ENCODE results near the gene FPR1. TPM values are rescaled to one million over a fixed set of nuclear protein-coding genes. Genes with fewer than 3 reads are reported as not detected.
A peak's percentile ranks its signal among the peaks of the same experiment; 100 is the strongest.

Gene FPR1
- total and polyA plus RNA-seq, 4 donors: 0.77 to 37.1 (median 16.3) TPM

DNA sequence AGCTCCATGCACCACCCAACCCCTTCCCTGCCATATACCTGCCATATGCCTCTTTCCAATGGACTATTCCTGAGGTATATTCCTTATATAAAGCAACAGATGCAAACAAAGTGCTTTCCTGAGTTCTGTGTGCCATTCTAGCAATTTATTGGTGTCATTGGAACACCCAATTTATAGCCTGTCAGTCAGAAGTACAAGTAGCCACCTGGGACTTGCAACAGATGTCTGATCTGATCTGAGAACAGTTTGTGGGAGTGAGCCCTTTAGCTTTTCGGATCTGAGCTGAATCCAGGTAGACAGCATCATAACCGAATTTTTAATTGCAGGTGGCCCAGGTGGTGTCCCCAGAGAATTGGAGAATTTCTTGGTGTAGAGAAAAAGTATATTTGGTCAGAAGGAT lies 42.3 kb upstream of the FPR1 start:
- H3K27ac ChIP-seq (ENCODE audit: low read depth in 1 of 2, low read length in 2 of 2): no peak overlapping the region
- DNase-seq: no peak
- H3K4me1 ChIP-seq (ENCODE audit: control insufficient read depth in 1 of 2, insufficient read depth in 2 of 2, low read length in 2 of 2): no peaks in the 10 kb centered on the region
- H3K4me3 ChIP-seq (ENCODE audit: low read length in 2 of 2): no peak overlapping the region
- intact Hi-C loops (cut with DNase I): no loop called here
- WGBS, 2 donors: 77 to 85% methylated on average over 2 of the region's 2 CpGs
- peaks cover 2% of the 10 kb centered on the region for H3K9me3 ChIP-seq (ENCODE audit: control insufficient read depth, low read length)
- no peak for ATAC-seq (ENCODE audit: low FRiP score)
- peaks cover 0 to 1% of the 10 kb centered on the region in 2 donors for H3K27me3 ChIP-seq (ENCODE audit: control insufficient read depth in 1 of 2, insufficient read depth in 2 of 2, low read length in 1 of 2)
- no peaks in the 10 kb centered on the region for H3K36me3 ChIP-seq (ENCODE audit: control insufficient read depth in 1 of 2, insufficient read depth in 2 of 2, low read length in 1 of 2)

DNA sequence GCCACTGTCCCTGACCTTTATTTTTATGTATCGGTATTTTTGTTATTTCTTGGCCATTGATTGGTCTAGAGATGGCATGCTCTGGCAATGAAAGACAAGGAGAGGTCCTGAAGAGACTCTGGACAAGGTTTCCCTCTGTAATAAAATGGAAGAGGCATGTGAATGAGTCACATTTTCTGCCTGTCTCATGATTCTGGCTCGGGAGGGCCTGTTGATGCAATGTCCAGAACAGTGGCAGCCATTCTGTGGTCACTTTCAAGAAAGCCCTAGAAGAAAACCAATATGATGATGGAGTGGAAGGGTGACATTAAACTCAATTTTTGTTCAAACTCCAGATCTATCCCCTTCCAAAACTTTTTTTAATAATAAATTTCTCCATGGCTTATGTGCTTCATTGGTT lies 41.3 kb upstream of the FPR1 start:
- Histone ChIP-seq H3K27ac (ENCODE audit: low read depth in 1 of 2, low read length in 2 of 2) (no peak overlapping the region), H3K4me1 (ENCODE audit: control insufficient read depth in 1 of 2, insufficient read depth in 2 of 2, low read length in 2 of 2) (no peaks in the 10 kb centered on the region), H3K27me3 (ENCODE audit: control insufficient read depth in 1 of 2, insufficient read depth in 2 of 2, low read length in 1 of 2) (peaks cover 0 to 1% of the 10 kb centered on the region in 2 donors), H3K9me3 (ENCODE audit: control insufficient read depth, low read length) (peaks cover 2% of the 10 kb centered on the region), H3K36me3 (ENCODE audit: control insufficient read depth in 1 of 2, insufficient read depth in 2 of 2, low read length in 1 of 2) (no peaks in the 10 kb centered on the region), H3K4me3 (ENCODE audit: low read length in 2 of 2) (no peak overlapping the region)
- intact Hi-C loops (cut with DNase I): no loop called here
- ATAC-seq (ENCODE audit: low FRiP score): no peak
- no peak for DNase-seq
- WGBS, 2 donors: 67 to 81% methylated on average over 2 of the region's 2 CpGs

DNA sequence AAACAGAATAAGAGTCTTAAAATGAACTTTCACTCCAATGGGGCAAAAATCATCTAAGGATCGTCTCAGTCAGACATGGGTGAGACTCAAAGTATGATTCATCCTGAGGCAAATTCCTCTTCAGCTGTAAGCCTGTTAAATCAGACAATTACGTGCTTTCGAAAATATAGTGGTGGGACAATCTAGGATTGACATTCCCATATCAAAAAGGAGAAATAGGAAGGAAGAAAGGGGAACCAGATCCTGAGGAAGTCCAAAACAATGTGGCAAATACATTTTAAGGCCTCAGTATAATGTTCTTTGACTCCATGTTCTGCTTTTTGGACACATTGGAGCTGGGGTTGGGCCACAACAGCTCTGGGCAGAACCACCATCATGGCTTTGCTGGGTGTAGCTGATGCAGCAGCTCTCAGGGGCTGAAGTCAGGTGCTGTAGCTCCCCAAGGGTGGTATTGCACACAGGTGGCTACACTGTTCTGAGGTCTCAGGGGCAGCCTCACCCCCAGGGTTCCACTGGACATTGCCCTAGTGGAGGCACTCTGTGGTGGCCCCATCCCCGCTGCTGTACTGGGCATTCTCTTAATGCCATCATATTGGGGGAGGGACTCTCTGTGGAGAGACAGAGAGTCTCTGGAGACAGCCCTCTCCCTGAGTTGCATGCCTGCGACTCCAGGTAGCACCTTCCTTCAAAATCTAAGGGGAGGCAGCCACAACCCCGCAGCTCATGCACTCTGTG lies 37.5 kb upstream of the FPR1 start:
- H3K27ac ChIP-seq (ENCODE audit: low read depth in 1 of 2, low read length in 2 of 2): no peak overlapping the region
- WGBS, 2 donors: 83 to 85% methylated on average over 6 of the region's 6 CpGs
- no peak for ATAC-seq (ENCODE audit: low FRiP score)

DNA sequence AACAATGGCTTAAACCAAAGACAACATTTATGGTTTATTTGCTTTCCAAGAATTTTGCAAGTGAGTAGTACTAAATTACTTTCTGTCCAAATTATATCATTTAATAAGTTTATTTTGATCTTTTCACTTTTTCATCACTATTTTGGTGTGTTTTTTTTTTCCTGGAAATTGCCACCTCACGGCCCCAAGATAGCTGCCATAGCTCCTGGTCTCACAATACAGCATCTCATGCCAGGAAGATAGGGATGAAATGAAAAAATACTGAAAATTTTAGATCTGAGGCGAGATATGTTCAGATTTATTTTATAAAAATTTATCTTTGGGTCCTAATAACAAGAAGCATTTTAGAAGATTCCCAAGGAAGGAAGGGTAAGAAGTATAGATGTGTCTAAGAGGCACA lies 36.4 kb upstream of the FPR1 start:
- H3K27ac ChIP-seq (ENCODE audit: low read depth in 1 of 2, low read length in 2 of 2): no peak overlapping the region
- peaks cover 0 to 1% of the 10 kb centered on the region in 2 donors for H3K27me3 ChIP-seq (ENCODE audit: control insufficient read depth in 1 of 2, insufficient read depth in 2 of 2, low read length in 1 of 2)
- intact Hi-C loops (cut with DNase I): no loop called here
- no peaks in the 10 kb centered on the region for H3K36me3 ChIP-seq (ENCODE audit: control insufficient read depth in 1 of 2, insufficient read depth in 2 of 2, low read length in 1 of 2)
- no peaks in the 10 kb centered on the region for H3K4me1 ChIP-seq (ENCODE audit: control insufficient read depth in 1 of 2, insufficient read depth in 2 of 2, low read length in 2 of 2)
- H3K9me3 ChIP-seq (ENCODE audit: control insufficient read depth, low read length): peaks cover 2% of the 10 kb centered on the region
- DNase-seq (no peak), ATAC-seq (ENCODE audit: low FRiP score) (no peak)
- no peak overlapping the region for H3K4me3 ChIP-seq (ENCODE audit: low read length in 2 of 2)
- 70 to 84% methylated on average over 2 of the region's 2 CpGs for WGBS, 2 donors

More for the DNA sequence above, 37.5 kb upstream of the FPR1 start:
- H3K36me3 ChIP-seq (ENCODE audit: control insufficient read depth in 1 of 2, insufficient read depth in 2 of 2, low read length in 1 of 2): no peaks in the 10 kb centered on the region
- H3K27me3 ChIP-seq (ENCODE audit: control insufficient read depth in 1 of 2, insufficient read depth in 2 of 2, low read length in 1 of 2): peaks cover 0 to 1% of the 10 kb centered on the region in 2 donors
- intact Hi-C loops (cut with DNase I): no loop called here
- H3K9me3 ChIP-seq (ENCODE audit: control insufficient read depth, low read length): peaks cover 2% of the 10 kb centered on the region
- no peaks in the 10 kb centered on the region for H3K4me1 ChIP-seq (ENCODE audit: control insufficient read depth in 1 of 2, insufficient read depth in 2 of 2, low read length in 2 of 2)
- DNase-seq: no peak
- H3K4me3 ChIP-seq (ENCODE audit: low read length in 2 of 2): no peak overlapping the region

DNA sequence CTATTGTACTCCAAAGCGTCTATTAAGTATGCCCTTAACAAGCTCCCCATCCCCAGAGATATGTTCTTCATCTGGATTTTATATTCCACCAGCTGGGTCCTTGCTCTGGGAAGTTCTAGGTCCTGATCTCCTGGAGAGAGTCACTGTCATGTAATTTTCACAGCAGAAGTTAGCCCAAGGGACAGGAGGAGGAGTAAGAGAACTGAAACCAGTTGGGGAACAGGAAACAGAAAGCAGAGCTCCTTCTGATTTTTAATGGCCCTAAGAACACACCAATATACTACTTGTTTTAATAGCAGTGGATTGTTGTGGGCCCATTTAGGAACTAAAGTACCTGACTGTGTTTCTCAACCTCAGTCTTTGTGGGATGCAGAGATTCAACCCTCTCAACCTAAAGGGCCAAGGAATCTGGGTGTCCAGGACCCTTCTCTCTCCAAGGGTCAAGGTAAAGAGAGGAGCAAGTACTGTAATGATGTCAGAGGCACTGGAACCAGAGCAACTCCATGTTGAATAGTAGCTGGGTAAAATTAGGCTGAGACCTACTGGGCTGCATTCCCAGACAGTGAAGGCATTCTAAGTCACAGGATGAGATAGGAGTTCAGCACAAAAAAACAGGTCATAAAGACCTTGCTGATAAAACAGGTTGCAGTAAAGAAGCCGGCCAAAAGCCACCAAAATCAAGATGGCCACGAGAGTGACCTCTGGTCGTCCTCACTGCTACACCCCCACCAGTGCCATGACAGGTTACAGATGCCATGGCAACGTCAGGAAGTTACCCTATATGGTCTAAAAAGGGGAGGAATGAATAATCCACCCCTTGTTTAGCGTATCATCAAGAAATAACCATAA lies 35.2 kb upstream of the FPR1 start:
- Histone ChIP-seq H3K4me1 (ENCODE audit: control insufficient read depth in 1 of 2, insufficient read depth in 2 of 2, low read length in 2 of 2) (no peaks in the 10 kb centered on the region), H3K27me3 (ENCODE audit: control insufficient read depth in 1 of 2, insufficient read depth in 2 of 2, low read length in 1 of 2) (no peaks in the 10 kb centered on the region), H3K9me3 (ENCODE audit: control insufficient read depth, low read length) (no peaks in the 10 kb centered on the region), H3K27ac (ENCODE audit: low read depth in 1 of 2, low read length in 2 of 2) (no peak overlapping the region), H3K36me3 (ENCODE audit: control insufficient read depth in 1 of 2, insufficient read depth in 2 of 2, low read length in 1 of 2) (no peaks in the 10 kb centered on the region), H3K4me3 (ENCODE audit: low read length in 2 of 2) (no peak overlapping the region)
- ATAC-seq (ENCODE audit: low FRiP score) (no peak), DNase-seq (no peak)
- 44 to 55% methylated on average over 6 of the region's 6 CpGs for WGBS, 2 donors
- intact Hi-C loops (cut with DNase I): no loop called here

DNA sequence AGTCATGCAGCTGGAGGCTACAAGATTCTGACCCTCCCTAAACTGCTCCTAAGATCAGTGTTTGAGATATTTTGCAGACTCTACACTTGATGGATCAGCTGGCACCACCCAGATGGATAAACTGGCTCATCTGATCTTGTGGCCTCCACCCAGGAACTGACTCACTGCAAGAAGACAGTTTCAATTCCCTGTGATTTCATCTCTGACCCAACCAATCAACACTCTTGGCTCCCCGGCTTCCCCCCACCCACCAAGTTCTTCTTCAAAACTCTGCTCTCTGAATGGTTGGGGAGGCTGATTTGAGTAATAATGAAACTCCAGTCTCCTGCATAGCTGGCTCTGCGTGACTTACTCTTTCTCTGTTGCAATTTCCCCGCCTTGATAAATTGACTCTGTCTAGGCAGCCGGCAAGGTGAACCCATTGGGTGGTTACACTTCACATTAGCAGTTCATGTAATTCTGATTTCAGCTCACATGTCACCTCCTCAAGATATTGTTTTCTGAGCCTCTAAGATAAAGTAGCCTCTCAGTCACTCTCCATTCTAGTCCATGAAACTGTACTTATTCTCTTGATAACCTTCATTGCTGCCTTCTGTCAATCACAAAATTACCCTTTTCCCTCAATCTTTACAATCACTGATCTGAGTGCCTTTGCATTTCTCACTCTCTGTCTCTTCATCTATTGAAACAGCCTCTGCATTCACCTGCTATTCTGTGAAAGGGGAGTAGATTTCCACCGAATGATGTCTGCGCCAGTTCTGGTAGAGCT lies 33.4 kb upstream of the FPR1 start:
- no peaks in the 10 kb centered on the region for H3K9me3 ChIP-seq (ENCODE audit: control insufficient read depth, low read length)
- ATAC-seq (ENCODE audit: low FRiP score): peak; percentile 57
- H3K36me3 ChIP-seq (ENCODE audit: control insufficient read depth in 1 of 2, insufficient read depth in 2 of 2, low read length in 1 of 2): no peaks in the 10 kb centered on the region
- peak in 1 of 2 donors; percentile 85 for DNase-seq
- no peaks in the 10 kb centered on the region for H3K27me3 ChIP-seq (ENCODE audit: control insufficient read depth in 1 of 2, insufficient read depth in 2 of 2, low read length in 1 of 2)
- H3K4me1 ChIP-seq (ENCODE audit: control insufficient read depth in 1 of 2, insufficient read depth in 2 of 2, low read length in 2 of 2): no peaks in the 10 kb centered on the region
- no peak overlapping the region for H3K4me3 ChIP-seq (ENCODE audit: low read length in 2 of 2)
- WGBS, 2 donors: 68 to 76% methylated on average over 6 of the region's 6 CpGs
- no peak overlapping the region for H3K27ac ChIP-seq (ENCODE audit: low read depth in 1 of 2, low read length in 2 of 2)
- intact Hi-C loops (cut with DNase I): no loop called here

DNA sequence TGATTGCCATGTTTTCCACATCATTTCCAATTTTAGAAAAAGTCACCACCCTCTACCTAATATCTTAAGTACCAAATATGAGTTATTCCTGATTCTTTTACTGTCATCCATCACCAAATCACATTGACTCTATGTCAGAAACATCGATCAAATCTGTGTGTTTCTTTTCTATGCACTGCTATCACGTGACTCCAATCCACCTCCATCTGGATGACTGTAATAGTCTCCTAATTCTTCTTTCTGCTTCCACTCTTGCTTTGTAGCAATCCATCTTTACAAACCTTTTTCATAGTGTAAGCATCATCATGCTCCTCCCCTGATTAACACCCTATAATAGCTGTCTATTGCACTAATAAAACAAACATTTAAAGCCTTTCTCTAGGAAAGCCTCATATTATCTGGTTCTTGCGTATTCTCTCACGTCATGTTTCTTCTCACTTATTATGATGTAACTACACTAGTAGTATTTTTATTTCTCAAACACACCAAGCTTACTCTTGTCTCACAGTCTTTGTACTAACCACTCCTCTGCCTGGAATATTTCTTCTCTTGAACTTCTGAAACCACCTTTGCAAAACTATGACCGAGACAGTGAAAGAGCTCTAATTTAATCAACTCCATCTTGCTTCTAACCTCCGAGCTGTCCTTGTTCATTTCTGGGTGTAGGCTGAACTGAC lies 32.6 kb upstream of the FPR1 start:
- no peak for DNase-seq
- intact Hi-C loops (cut with DNase I): no loop called here

DNA sequence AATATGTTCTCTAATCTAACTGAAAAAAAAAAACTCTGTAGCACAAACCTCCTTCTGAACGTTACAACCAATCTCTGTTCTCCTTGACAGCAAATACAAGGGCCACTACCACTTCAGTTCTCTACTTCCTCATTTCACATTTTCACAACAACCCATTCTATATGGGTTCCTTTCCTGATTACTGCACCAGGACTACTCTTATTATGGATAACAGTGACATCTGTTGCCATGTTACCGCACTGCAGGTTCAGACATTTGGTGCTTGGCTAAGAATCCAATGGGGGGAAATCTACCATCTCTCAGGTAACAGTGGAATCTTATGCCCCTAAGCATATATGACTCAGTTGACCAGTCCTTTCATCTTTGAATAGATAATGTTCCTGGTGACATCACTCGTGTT lies 31.7 kb upstream of the FPR1 start:
- 28 to 45% methylated on average over 3 of the region's 3 CpGs for WGBS, 2 donors
- no peak for DNase-seq
- no peaks in the 10 kb centered on the region for H3K4me1 ChIP-seq (ENCODE audit: control insufficient read depth in 1 of 2, insufficient read depth in 2 of 2, low read length in 2 of 2)
- H3K36me3 ChIP-seq (ENCODE audit: control insufficient read depth in 1 of 2, insufficient read depth in 2 of 2, low read length in 1 of 2): no peaks in the 10 kb centered on the region
- no peaks in the 10 kb centered on the region for H3K27me3 ChIP-seq (ENCODE audit: control insufficient read depth in 1 of 2, insufficient read depth in 2 of 2, low read length in 1 of 2)
- no peak overlapping the region for H3K4me3 ChIP-seq (ENCODE audit: low read length in 2 of 2)
- ATAC-seq (ENCODE audit: low FRiP score): no peak
- intact Hi-C loops (cut with DNase I): no loop called here
- H3K27ac ChIP-seq (ENCODE audit: low read depth in 1 of 2, low read length in 2 of 2): no peak overlapping the region
- no peaks in the 10 kb centered on the region for H3K9me3 ChIP-seq (ENCODE audit: control insufficient read depth, low read length)

More for the DNA sequence above, 32.6 kb upstream of the FPR1 start:
- Histone ChIP-seq H3K36me3 (ENCODE audit: control insufficient read depth in 1 of 2, insufficient read depth in 2 of 2, low read length in 1 of 2) (no peaks in the 10 kb centered on the region), H3K9me3 (ENCODE audit: control insufficient read depth, low read length) (no peaks in the 10 kb centered on the region), H3K27me3 (ENCODE audit: control insufficient read depth in 1 of 2, insufficient read depth in 2 of 2, low read length in 1 of 2) (no peaks in the 10 kb centered on the region), H3K4me3 (ENCODE audit: low read length in 2 of 2) (no peak overlapping the region), H3K27ac (ENCODE audit: low read depth in 1 of 2, low read length in 2 of 2) (no peak overlapping the region), H3K4me1 (ENCODE audit: control insufficient read depth in 1 of 2, insufficient read depth in 2 of 2, low read length in 2 of 2) (no peaks in the 10 kb centered on the region)
- ATAC-seq (ENCODE audit: low FRiP score): no peak
- 56 to 60% methylated on average over 6 of the region's 6 CpGs for whole genome bisulfite sequencing, 2 donors
